ENCODE data around the gene DPCD. TPM values are rescaled to one million over a fixed set of nuclear protein-coding genes. Genes with fewer than 3 reads are reported as not detected.
A peak's percentile ranks its signal among the peaks of the same experiment; 100 is the strongest.

DPCD gene
- 11.7 and 12.5 TPM in 2 replicates for total RNA-seq (2022)
- Bru-seq, nascent RNA = percentile 49 among the genes with signal in this experiment
- percentile 44 among the genes with signal in this experiment for BruChase-seq, experiment 1, labeled RNA remaining after a 6-hour chase
- BruChase-seq, experiment 2, labeled RNA remaining after a 2-hour chase = percentile 43 among the genes with signal in this experiment
- long read RNA-seq, transcript DPCD-202 (6 exons, 858 nt) = major isoform, 31 of 44 reads
- long read RNA-seq, partial matches to known transcripts = 1 of 44 reads
- long read RNA-seq, other reads (novel, unspliced or antisense) = 12 of 44 reads

DNA sequence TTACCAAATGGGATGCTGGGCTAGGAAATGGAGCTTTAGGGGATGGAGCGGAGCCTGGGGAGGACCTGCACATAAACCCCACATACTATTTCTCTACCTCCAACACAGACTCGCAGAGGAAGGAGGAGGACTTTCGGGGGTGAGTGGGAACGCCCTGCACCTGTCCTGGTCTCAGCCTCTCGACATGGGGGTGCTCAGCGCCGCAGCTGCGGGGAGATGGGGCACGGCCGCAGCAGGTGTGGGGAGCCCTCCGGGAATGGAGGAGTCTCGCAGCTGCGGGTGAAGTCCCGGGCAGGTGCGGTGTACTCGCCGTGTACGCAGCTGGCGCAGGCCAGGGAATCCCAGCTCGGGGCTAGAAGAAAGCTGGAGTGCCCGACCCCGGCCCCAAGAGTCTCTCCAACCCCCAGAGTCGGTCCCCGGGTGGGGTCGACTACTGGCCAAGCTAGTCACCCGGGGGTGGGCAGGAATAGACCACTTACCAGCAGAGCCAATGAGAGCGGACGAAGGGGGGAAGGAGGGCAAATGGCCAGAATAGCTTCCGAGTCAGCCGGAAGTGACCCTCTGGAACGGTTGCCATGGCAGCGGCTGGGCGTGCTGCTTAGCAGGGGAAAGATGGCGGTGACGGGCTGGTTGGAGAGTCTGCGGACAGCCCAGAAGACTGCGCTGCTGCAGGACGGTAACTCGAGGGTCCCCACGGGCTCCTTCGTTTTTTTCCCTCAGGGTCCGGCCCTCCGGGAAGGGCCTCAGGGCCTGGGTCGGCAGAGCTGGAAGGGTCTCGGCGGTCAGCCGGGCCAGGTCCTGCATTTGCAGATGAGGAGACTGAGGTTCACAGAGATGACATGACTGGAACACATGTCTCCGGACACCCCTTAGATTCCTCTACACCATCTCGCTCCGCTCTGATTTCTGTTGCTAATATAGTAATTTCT, at the start of gene DPCD, which contains the start of gene POLL:
DPCD (plus strand) TSS at position 597 of the 929 bp plus-strand sequence; CDS start at position 613, 16 bp downstream.
POLL (minus strand) TSS at position 533 of the 929 bp plus-strand sequence. CDS start 897 bp downstream, outside the sequence.
- Mint-ChIP-seq H3K4me3 (ENCODE audit: low read depth, unreplicated experiment) (peak within 1 kb of the TSS; percentile 85), H3K9me3 (ENCODE audit: low read depth, unreplicated experiment) (no peaks in the 10 kb centered on the region), H3K36me3 (ENCODE audit: insufficient read depth, unreplicated experiment) (peaks cover 29% of the 10 kb centered on the region), H3K27ac (ENCODE audit: unreplicated experiment) (peak within 1 kb of the TSS; percentile 75), H3K27me3 (ENCODE audit: unreplicated experiment) (no peaks in the 10 kb centered on the region), H3K4me1 (ENCODE audit: low read depth, unreplicated experiment) (no peaks in the 10 kb centered on the region)
- BruUV-seq (replicated peaks) = TSS peak; percentile 55
- peak; percentile 89 for DNase-seq
- intact Hi-C loops (cut with micrococcal nuclease; ENCODE audit: unreplicated experiment) = no loop called here
- CTCF ChIA-PET = interaction anchor here (1.4 kb wide), 1 partner anchor 17 kb away, joined by 3 read pairs; no protein-coding TSS in a partner anchor
- TF ChIP-seq, protein P1, sequence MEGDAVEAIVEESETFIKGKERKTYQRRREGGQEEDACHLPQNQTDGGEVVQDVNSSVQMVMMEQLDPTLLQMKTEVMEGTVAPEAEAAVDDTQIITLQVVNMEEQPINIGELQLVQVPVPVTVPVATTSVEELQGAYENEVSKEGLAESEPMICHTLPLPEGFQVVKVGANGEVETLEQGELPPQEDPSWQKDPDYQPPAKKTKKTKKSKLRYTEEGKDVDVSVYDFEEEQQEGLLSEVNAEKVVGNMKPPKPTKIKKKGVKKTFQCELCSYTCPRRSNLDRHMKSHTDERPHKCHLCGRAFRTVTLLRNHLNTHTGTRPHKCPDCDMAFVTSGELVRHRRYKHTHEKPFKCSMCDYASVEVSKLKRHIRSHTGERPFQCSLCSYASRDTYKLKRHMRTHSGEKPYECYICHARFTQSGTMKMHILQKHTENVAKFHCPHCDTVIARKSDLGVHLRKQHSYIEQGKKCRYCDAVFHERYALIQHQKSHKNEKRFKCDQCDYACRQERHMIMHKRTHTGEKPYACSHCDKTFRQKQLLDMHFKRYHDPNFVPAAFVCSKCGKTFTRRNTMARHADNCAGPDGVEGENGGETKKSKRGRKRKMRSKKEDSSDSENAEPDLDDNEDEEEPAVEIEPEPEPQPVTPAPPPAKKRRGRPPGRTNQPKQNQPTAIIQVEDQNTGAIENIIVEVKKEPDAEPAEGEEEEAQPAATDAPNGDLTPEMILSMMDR (IDR thresholded peaks at IDR 0.05; ENCODE audit: unreplicated experiment) = no peak

DNA sequence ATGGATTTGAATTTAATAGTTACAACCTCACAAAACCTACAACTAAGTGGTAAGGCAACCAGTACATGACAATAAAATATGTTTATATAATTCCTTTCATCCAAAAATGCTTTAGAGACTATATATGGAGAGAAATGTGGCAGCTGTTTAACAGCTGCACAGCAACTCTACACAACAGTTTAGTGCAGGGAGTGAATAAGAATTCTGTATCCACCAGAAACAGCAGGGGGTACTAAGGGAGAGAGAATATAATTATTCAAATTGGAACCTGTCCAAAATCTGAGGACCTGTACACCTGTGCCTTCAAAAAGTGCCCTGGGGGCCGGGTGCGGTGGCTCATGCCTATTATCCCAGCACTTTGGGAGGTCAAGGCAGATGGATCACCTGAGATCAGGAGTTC, 49.7 kb upstream of the DPCD start:
- Mint-ChIP-seq H3K4me3 (ENCODE audit: low read depth, unreplicated experiment) (no peak overlapping the region), H3K27ac (ENCODE audit: unreplicated experiment) (no peak overlapping the region), H3K4me1 (ENCODE audit: low read depth, unreplicated experiment) (no peaks in the 10 kb centered on the region), H3K9me3 (ENCODE audit: low read depth, unreplicated experiment) (no peaks in the 10 kb centered on the region), H3K36me3 (ENCODE audit: insufficient read depth, unreplicated experiment) (no peaks in the 10 kb centered on the region), H3K27me3 (ENCODE audit: unreplicated experiment) (no peaks in the 10 kb centered on the region)
- no TSS peak for BruUV-seq (replicated peaks)
- no peak for DNase-seq
- TF ChIP-seq, protein P1 (IDR thresholded peaks at IDR 0.05; ENCODE audit: unreplicated experiment) = no peak
- intact Hi-C loops (cut with micrococcal nuclease; ENCODE audit: unreplicated experiment) = no loop called here
- CTCF ChIA-PET = no interaction called here

DNA sequence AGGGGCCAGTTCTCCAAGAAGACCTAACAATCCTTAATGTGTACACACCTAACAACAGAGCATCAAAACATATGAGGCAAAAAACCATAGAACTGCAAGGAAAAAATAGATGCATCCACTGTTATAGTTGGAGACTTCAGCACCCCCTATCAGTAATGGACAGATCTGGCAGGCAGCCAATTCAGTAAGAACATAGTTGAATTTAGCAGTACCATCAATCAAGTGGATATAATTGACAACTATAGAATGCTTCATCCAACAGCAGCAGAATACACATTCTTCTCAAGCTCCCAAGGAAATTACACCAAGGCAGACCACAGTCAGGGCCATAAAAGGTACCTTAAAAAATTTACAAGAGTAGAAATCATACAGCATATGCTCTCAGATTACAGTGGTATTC, 42.2 kb upstream of the DPCD start:
- Mint-ChIP-seq H3K4me1 (ENCODE audit: low read depth, unreplicated experiment) (no peaks in the 10 kb centered on the region), H3K27me3 (ENCODE audit: unreplicated experiment) (no peaks in the 10 kb centered on the region), H3K9me3 (ENCODE audit: low read depth, unreplicated experiment) (no peaks in the 10 kb centered on the region), H3K27ac (ENCODE audit: unreplicated experiment) (no peak overlapping the region), H3K36me3 (ENCODE audit: insufficient read depth, unreplicated experiment) (no peaks in the 10 kb centered on the region), H3K4me3 (ENCODE audit: low read depth, unreplicated experiment) (no peak overlapping the region)
- DNase-seq = no peak
- CTCF ChIA-PET = no interaction called here
- TF ChIP-seq, protein P1 (IDR thresholded peaks at IDR 0.05; ENCODE audit: unreplicated experiment) = no peak
- intact Hi-C loops (cut with micrococcal nuclease; ENCODE audit: unreplicated experiment) = no loop called here
- BruUV-seq (replicated peaks) = no TSS peak

DNA sequence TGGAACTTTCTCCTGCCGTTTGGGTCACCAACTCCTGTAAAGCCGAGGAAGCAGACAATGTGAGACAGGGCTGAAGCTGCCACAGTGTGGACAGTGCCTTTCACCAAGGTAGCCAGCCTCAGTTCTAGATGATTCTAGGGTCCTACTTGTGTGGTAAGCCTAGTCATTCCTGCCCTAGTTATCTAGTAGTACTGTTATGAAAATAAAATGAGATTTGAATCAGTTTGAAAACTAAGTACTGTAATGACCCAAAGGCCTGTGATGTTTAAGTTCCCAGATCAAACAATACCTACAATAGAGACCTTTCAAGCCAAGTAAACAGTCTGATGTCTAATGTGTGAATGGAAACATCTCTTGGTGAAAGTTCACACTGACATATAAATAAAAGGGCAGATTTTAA, 37.2 kb upstream of the DPCD start:
- BruUV-seq (replicated peaks) = no TSS peak
- TF ChIP-seq, protein P1 (IDR thresholded peaks at IDR 0.05; ENCODE audit: unreplicated experiment) = no peak

More for the DNA sequence above, 37.2 kb upstream of the DPCD start:
- DNase-seq = no peak
- Mint-ChIP-seq H3K9me3 (ENCODE audit: low read depth, unreplicated experiment) (no peaks in the 10 kb centered on the region), H3K36me3 (ENCODE audit: insufficient read depth, unreplicated experiment) (peaks cover 8% of the 10 kb centered on the region), H3K4me3 (ENCODE audit: low read depth, unreplicated experiment) (no peak overlapping the region), H3K27me3 (ENCODE audit: unreplicated experiment) (no peaks in the 10 kb centered on the region), H3K27ac (ENCODE audit: unreplicated experiment) (no peak overlapping the region), H3K4me1 (ENCODE audit: low read depth, unreplicated experiment) (no peaks in the 10 kb centered on the region)
- intact Hi-C loops (cut with micrococcal nuclease; ENCODE audit: unreplicated experiment) = no loop called here
- CTCF ChIA-PET = no interaction called here

All from Calu3 (cell line).